ENCODE results near the gene GIPC3. TPM values are rescaled to one million over a fixed set of nuclear protein-coding genes. Genes with fewer than 3 reads are reported as not detected.

GIPC3 gene
- total and polyA plus RNA-seq, 4 donors: 0.20 to 1.9 (median 1.0) TPM

DNA sequence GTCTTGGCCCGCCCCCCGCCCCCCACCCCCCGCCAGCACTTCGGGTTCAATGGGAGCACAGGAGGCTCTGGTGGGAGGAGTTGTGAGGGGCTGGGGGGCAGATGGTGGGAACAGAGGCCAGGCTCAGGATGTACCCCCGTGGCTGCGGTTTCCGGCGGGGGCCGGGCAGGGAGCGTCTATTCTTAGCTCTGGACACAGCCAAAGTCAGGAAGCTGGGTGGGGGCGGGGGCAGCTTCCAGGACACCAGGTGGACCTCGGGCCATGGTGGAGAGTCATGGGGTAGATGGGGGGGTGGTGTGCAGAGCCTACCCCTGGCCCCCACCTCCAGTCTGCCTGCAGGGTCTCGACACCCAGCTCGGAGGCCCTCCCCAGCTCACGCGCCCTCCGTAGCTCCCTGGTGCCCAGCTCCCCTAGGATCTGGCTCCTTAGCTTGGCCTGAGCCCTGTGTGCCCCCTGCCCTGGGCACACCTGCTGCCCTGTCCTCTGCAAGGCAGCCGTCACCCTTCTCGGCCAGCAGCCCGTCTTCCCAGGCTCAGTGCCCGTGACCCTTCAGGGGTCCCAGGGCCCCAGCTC lies 23.6 kb downstream of the GIPC3 start:
- Histone ChIP-seq H3K4me3 (ENCODE audit: low read depth, low read length) (no peak overlapping the region), H3K27me3 (ENCODE audit: control insufficient read depth, insufficient read depth, low read length) (peaks cover 35% of the 10 kb centered on the region), H3K36me3 (ENCODE audit: control insufficient read depth, insufficient read depth, low read length) (peaks cover 48% of the 10 kb centered on the region), H3K4me1 (ENCODE audit: control insufficient read depth, insufficient read depth, low read length) (peaks cover 40% of the 10 kb centered on the region), H3K27ac (ENCODE audit: low read depth, low read length) (peak overlapping the region; percentile 61), H3K9me3 (ENCODE audit: control insufficient read depth, insufficient read depth, low read length) (no peaks in the 10 kb centered on the region)
- DNase-seq (ENCODE audit: low read depth in 4 of 6, low spot score in 6 of 6): no peak
- WGBS (ENCODE audit: insufficient coverage): 75% methylated on average over 19 of the region's 21 CpGs

GRCh38 chr19:3609779-3610719 lies 24.8 kb downstream of the GIPC3 start:
- peaks cover 32% of the 10 kb centered on the region for H3K4me1 ChIP-seq (ENCODE audit: control insufficient read depth, insufficient read depth, low read length)
- 82% methylated on average over 21 of the region's 24 CpGs for WGBS (ENCODE audit: insufficient coverage)
- H3K9me3 ChIP-seq (ENCODE audit: control insufficient read depth, insufficient read depth, low read length): no peaks in the 10 kb centered on the region
- H3K27ac ChIP-seq (ENCODE audit: low read depth, low read length): no peak overlapping the region
- H3K27me3 ChIP-seq (ENCODE audit: control insufficient read depth, insufficient read depth, low read length): peaks cover 31% of the 10 kb centered on the region
- no peak overlapping the region for H3K4me3 ChIP-seq (ENCODE audit: low read depth, low read length)
- no peak for DNase-seq (ENCODE audit: low read depth in 4 of 6, low spot score in 6 of 6)
- peaks cover 60% of the 10 kb centered on the region for H3K36me3 ChIP-seq (ENCODE audit: control insufficient read depth, insufficient read depth, low read length)

- H3K4me3 ChIP-seq (ENCODE audit: low read depth, low read length): no peak overlapping the region
- H3K27me3 ChIP-seq (ENCODE audit: control insufficient read depth, insufficient read depth, low read length): peaks cover 22% of the 10 kb centered on the region
- no peak for DNase-seq (ENCODE audit: low read depth in 4 of 6, low spot score in 6 of 6)
- peaks cover 70% of the 10 kb centered on the region for H3K36me3 ChIP-seq (ENCODE audit: control insufficient read depth, insufficient read depth, low read length)
- H3K27ac ChIP-seq (ENCODE audit: low read depth, low read length): no peak overlapping the region
- H3K4me1 ChIP-seq (ENCODE audit: control insufficient read depth, insufficient read depth, low read length): peaks cover 31% of the 10 kb centered on the region
- no peaks in the 10 kb centered on the region for H3K9me3 ChIP-seq (ENCODE audit: control insufficient read depth, insufficient read depth, low read length)
- WGBS (ENCODE audit: insufficient coverage): 84% methylated on average over 33 of the region's 41 CpGs
Observed at GRCh38 chr19:3610745-3611717, 25.8 kb downstream of the GIPC3 start.

DNA sequence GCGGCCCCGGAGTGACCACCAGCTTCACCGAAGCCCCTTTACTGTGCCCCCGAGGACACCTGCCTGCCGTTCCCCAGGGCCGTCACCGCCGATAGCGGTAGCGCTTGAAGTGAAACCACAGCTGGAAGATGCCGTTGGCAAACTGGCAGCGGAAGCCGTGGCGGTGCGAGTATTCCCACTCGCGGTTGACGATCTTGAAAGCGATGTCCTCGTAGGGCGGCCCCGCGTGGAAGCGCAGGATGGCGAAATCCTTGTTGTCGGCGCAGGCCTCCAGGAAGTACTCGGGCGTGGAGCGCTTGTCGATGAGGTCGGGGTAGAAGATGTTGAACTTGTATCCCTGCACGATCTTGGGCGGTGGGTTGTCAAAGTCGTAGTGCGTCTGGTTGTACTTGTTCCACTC lies 26.6 kb downstream of the GIPC3 start:
- Histone ChIP-seq H3K36me3 (ENCODE audit: control insufficient read depth, insufficient read depth, low read length) (peaks cover 76% of the 10 kb centered on the region), H3K27ac (ENCODE audit: low read depth, low read length) (no peak overlapping the region), H3K4me3 (ENCODE audit: low read depth, low read length) (no peak overlapping the region), H3K4me1 (ENCODE audit: control insufficient read depth, insufficient read depth, low read length) (peaks cover 24% of the 10 kb centered on the region), H3K9me3 (ENCODE audit: control insufficient read depth, insufficient read depth, low read length) (no peaks in the 10 kb centered on the region), H3K27me3 (ENCODE audit: control insufficient read depth, insufficient read depth, low read length) (peaks cover 14% of the 10 kb centered on the region)
- 96% methylated on average over 36 of the region's 36 CpGs for WGBS (ENCODE audit: insufficient coverage)
- DNase-seq (ENCODE audit: low read depth in 4 of 6, low spot score in 6 of 6): no peak

DNA sequence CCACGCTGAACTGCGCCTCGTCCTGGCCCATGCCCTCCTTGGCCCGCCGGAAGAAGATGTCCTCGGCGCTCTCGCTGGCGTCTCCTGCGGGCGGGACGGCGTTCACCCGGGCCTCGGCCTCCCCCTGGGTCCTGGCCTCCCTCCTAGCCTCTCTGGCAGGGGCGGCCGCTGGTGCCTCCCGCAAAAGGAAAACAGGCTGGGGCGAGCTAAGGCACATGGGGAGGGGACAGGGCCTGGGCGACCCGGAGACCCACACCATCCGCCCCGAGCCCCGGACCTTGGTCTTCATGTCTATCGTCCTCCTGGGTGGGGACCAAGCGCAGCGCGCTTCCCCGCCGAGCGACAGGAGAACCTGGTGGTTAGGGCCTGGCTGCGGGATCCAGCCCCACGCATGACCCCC lies 27.1 kb downstream of the GIPC3 start:
- Histone ChIP-seq H3K9me3 (ENCODE audit: control insufficient read depth, insufficient read depth, low read length) (no peaks in the 10 kb centered on the region), H3K36me3 (ENCODE audit: control insufficient read depth, insufficient read depth, low read length) (peaks cover 81% of the 10 kb centered on the region), H3K27me3 (ENCODE audit: control insufficient read depth, insufficient read depth, low read length) (peaks cover 9% of the 10 kb centered on the region), H3K4me3 (ENCODE audit: low read depth, low read length) (no peak overlapping the region), H3K4me1 (ENCODE audit: control insufficient read depth, insufficient read depth, low read length) (peaks cover 20% of the 10 kb centered on the region), H3K27ac (ENCODE audit: low read depth, low read length) (no peak overlapping the region)
- WGBS (ENCODE audit: insufficient coverage): 96% methylated on average over 33 of the region's 33 CpGs
- no peak for DNase-seq (ENCODE audit: low read depth in 4 of 6, low spot score in 6 of 6)

- Histone ChIP-seq H3K27ac (ENCODE audit: low read depth, low read length) (no peak overlapping the region), H3K27me3 (ENCODE audit: control insufficient read depth, insufficient read depth, low read length) (peaks cover under 1% of the 10 kb centered on the region), H3K4me1 (ENCODE audit: control insufficient read depth, insufficient read depth, low read length) (peaks cover 19% of the 10 kb centered on the region), H3K4me3 (ENCODE audit: low read depth, low read length) (no peak overlapping the region), H3K36me3 (ENCODE audit: control insufficient read depth, insufficient read depth, low read length) (peaks cover 89% of the 10 kb centered on the region), H3K9me3 (ENCODE audit: control insufficient read depth, insufficient read depth, low read length) (no peaks in the 10 kb centered on the region)
- WGBS (ENCODE audit: insufficient coverage): 72% methylated on average over 79 of the region's 79 CpGs
- DNase-seq (ENCODE audit: low read depth in 4 of 6, low spot score in 6 of 6): no peak
Observed at GRCh38 chr19:3612901-3613741, 27.8 kb downstream of the GIPC3 start.

GRCh38 chr19:3613818-3614661 lies 28.8 kb downstream of the GIPC3 start:
- no peak overlapping the region for H3K27ac ChIP-seq (ENCODE audit: low read depth, low read length)
- H3K36me3 ChIP-seq (ENCODE audit: control insufficient read depth, insufficient read depth, low read length): peaks cover 96% of the 10 kb centered on the region
- no peaks in the 10 kb centered on the region for H3K9me3 ChIP-seq (ENCODE audit: control insufficient read depth, insufficient read depth, low read length)
- no peak for DNase-seq (ENCODE audit: low read depth in 4 of 6, low spot score in 6 of 6)
- no peak overlapping the region for H3K4me3 ChIP-seq (ENCODE audit: low read depth, low read length)
- peaks cover 21% of the 10 kb centered on the region for H3K4me1 ChIP-seq (ENCODE audit: control insufficient read depth, insufficient read depth, low read length)
- no peaks in the 10 kb centered on the region for H3K27me3 ChIP-seq (ENCODE audit: control insufficient read depth, insufficient read depth, low read length)
- 92% methylated on average over 29 of the region's 39 CpGs for WGBS (ENCODE audit: insufficient coverage)

GRCh38 chr19:3614858-3615505 lies 29.7 kb downstream of the GIPC3 start:
- Histone ChIP-seq H3K27ac (ENCODE audit: low read depth, low read length) (no peak overlapping the region), H3K4me3 (ENCODE audit: low read depth, low read length) (no peak overlapping the region), H3K27me3 (ENCODE audit: control insufficient read depth, insufficient read depth, low read length) (no peaks in the 10 kb centered on the region), H3K4me1 (ENCODE audit: control insufficient read depth, insufficient read depth, low read length) (peaks cover 12% of the 10 kb centered on the region), H3K9me3 (ENCODE audit: control insufficient read depth, insufficient read depth, low read length) (no peaks in the 10 kb centered on the region), H3K36me3 (ENCODE audit: control insufficient read depth, insufficient read depth, low read length) (peaks cover 98% of the 10 kb centered on the region)
- no peak for DNase-seq (ENCODE audit: low read depth in 4 of 6, low spot score in 6 of 6)
- 93% methylated on average over 17 of the region's 18 CpGs for WGBS (ENCODE audit: insufficient coverage)
